Endothelial cell of hepatic sinusoid (primary cell): Measurements from ENCODE around the gene TFEB.
"Not testable (repeated sequence)": the region's sequence is repeated elsewhere in the genome, so short reads cannot be mapped to it uniquely, and the experiment has no call there.

Experiments
- in situ Hi-C: cut with HindIII; loops from 2 replicates; pipeline ENCODE4 v1.10.0; 2017; ENCODE audit warnings: low sequenced_read_pairs

TFEB gene

DNA sequence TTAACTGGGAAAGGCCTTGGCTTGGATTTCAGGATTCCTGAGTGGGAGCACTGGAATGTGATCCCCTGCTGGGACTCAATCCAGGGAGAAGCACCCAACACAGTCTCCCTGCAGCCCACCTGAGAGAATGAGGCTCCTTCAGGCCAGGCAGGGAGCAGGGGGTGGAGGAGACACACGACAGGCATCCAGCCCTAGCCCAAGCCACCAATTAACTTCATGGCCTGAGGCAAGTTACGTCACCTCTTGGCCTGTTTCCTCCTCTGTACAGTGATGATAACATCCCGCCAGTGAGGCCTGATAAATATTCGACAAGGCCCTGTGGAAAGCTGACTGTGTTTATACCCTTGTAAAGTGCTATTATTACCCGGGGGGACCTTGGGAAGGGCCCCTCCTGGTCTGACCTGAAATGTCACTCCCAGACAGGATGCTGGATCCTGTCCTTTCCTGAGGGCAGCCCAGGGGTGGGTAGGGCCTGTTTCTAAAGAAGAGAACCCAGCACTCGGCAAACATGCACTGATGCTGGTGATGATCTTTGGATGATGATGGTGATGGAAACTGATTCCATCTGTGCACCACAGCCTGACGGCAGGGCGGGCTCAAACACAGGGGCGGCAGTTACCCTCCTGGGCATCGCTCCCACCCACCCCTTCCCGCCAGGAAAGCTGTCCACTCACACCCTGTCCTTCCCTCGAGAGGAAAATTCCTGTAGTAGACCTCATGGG lies 31.9 kb upstream of the TFEB start:
- in situ Hi-C loops, result no loop called here

DNA sequence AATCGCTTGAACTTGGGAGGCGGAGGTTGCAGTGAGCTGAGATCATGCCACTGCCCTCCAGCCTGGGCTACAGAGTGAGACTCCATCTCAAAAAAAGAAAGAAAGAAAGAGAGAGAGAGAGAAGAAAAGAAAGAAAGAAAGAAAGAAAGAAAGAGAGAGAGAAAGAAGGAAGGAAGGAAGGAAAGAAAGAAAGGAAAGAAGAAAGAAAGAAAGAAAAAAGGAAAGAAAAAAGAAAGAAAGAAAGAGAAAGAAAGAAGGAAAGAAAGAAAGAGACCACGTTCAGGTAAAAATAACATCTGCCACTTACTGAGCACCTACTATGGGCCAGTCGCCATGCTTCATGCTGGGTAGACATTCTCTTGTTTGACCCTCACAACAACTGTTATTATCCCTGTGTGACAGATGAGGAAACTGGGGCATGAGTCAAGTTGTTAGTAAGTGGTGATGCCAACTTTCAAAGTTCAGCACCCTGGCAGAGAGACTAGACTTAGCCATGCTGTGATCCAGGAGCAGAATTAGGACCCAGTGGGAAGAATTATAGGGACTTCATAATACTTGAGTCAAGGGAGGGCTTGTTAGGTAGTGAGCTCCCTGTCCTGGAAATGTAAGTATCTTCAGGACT lies 30.7 kb upstream of the TFEB start:
- in situ Hi-C loops, result not testable (repeated sequence)

DNA sequence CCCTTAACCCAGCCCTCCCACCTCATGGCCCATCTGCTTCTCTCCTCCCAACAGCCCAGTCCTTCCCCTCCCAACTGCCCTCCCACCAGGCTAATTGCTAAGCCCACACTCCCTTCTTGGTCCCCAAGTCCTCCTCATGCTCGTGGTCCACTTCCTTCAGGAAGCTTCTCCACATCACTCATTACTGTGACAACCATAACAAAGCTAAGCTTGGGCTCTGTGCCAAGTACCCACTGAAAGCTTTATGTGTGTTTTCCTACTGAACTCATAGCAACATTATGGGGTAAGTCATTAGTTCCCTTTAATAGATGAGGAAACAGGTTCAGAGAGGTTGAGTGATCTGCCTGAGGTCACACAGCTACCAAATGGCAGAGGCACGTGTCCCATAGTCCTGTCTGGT lies 28.1 kb upstream of the TFEB start:
- in situ Hi-C loops, result no loop called here

DNA sequence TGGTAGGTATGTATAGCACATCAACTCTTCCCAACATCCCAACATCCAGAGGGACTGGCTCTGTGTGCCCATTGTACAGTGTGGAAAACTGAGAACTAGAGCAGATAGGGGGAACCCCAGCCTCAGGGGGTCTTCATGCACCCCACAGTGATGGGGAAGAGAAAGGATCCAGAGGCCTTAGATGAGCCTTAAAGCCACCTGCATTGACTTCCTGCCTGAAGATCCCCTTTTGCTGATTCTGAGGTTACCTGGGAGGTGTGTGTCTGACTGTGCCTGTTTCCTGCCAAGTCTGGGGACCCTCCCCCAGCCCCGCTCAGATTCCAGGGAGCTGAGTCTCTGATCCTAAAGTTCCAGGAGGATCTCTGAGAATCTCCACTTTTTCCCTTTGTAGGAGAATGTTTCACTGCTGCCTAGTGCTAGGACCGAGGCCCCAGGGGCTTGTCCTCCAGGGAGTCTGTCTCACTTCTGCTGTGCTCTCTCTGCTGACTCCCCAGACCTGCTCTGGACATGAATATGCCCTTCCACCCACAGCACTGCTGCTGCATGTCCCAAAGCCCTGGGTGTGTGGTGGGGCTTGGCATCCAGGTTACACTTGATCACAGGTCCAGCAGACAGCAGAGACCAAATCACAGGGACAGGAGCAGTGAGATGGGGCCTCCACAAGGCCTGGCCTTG lies 24.6 kb upstream of the TFEB start:
- in situ Hi-C loops, result loop anchor here (10.0 kb wide), 1 partner anchor 65 kb away; no protein-coding TSS in a partner anchor

DNA sequence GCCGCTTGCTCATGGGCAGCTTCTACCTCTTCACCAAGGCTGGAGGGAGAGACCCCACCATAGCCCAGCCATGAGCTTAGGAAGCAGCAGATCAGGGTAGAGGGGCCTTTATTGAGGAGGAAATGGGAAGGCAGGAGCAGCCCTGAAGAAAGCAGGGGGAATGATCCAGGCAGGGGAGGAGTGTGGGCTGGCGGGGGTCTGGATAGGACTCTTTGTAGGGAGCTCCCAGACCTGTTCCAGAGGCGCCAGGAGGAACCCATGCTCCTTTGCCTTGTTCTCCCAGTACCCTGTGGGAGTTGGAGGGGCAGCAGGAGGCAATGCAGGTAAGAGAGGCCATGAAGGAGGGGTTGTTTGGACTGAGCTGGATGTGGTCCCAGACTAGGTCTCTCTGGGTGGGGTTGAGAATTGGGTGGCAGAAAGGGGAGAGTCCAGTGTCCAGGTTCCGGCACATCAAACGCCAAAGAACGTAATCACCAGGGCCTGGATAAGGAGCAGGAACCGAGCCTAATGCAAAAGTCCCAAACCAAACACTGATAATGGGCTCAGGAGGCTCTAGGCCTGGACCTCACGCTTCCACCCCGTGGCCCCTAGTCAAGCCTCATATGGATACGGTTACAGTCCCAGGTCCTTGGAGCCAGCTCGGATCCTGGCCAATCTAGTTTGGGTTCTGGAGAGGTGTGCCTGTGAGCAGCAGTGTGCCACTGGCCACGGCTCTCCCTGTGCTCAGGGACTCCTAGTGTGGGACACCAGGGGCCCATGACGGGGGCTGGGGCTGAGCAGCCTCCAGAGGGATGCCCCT lies 23.9 kb upstream of the TFEB start:
- in situ Hi-C loops, result loop anchor here (10.0 kb wide), 1 partner anchor 65 kb away; no protein-coding TSS in a partner anchor

DNA sequence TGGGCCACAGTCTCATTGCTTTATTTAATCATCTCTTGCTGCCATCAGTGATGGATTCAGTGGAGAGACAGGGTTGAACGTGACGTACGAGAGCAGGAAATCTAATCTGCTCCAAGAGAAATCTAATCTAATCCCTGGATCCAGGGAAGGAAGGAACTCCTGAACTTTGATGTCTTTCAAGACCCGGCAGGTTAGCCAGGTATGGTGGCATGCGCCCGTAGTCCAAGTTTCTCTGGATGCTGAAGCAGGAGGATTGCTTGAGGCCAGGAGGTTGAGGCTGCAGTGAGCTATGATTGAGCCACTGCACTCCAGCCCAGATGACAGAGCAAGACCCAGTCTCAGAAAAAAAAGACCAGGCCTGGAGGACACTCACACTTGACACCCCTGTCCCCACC lies 23.2 kb upstream of the TFEB start:
- in situ Hi-C loops, result loop anchor here (10.0 kb wide), 1 partner anchor 64 kb away; no protein-coding TSS in a partner anchor

DNA sequence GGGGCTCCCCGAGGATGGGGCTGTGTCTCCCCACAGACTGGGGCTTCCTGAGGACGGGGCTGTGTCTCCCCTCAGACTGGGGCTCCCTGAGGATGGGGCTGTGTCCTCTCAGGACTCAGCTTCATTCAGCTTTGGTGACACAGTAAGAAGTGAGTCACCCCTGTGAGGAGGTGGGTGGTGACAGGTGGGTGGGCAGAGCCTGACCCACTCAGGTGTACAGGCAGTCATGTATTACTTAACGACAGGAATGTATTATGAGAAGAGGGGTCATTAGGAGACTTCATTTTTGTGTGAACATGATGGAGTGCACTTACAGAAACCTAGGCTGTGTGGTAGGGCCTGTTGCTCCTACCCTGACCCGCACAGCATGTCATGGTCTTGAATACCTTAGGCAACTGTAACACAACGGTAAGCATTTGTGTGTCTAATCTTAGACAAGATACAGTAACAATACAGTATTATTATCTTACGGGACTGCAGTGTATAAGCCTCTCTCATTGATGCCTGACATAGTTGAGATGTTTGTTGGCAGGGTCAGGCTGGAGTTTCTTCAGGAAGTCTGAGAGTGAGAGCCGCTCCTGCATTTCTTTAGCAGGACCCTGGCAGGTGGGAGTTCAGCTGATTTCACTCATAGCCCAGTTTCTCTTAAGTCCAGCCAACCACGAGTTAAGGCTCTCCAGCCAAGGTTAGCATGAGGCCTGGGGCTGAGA lies 22.7 kb upstream of the TFEB start:
- in situ Hi-C loops, result loop anchor here (10.0 kb wide), 1 partner anchor 63 kb away; no protein-coding TSS in a partner anchor

DNA sequence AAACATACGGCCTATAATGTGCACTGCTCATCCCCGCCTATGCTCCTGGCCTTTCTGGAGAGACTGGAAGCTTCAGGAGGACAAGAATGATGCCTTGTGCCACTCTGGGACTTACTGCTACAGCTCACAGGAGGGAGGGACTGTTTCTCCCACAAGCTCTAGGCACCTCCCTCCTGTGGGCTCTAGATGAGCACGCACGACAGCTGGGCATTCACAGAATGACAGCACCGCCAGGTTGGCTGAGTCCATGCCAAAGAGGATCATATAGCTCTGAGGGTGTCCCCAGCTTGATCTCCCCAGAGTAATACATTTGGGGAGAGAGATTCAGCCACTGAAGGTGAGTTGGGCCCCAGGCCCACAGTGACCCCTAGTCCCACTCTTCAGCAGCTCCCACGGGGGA lies 21.9 kb upstream of the TFEB start:
- in situ Hi-C loops, result loop anchor here (10.0 kb wide), 1 partner anchor 62 kb away; no protein-coding TSS in a partner anchor

DNA sequence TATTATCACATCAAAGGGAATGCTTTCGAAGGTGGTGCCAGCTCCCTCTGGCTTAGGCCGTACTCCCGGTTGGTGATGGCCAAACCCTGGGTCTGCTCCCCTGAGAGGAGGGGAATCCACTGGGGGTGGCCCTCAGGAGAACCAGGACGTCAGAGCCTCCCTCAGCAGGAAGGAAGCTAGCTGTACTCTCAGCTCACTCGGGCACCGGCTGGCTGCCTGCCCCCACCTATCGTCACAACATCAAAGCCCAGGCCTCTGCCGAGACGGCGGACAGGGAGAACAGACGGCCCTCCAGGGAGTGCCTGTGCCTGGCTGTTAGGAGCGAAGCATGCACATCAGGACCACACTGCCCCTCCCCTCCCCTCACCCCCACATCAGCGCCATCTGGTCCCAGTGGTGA lies 20.9 kb upstream of the TFEB start:
- in situ Hi-C loops, result loop anchor here (10.0 kb wide), 1 partner anchor 62 kb away; no protein-coding TSS in a partner anchor

DNA sequence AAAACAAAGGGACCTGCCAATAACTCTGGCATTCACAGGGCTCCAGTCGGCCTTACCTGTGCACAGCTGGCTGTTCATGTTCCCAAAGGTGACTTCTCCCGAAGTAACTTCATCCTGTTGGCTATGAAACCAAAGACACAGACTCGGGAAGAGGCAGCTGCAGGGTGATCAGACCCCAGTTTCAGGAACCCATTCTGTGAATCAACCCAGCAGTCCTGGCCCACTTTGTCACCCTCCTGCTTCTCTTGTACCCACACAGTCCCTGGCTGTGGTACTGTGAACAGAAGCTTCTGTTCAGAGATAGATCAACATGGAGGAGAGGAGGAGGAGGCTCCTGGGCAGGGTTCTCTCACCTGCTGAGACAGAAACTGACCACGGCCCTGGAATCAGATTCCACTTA lies 20.5 kb upstream of the TFEB start:
- in situ Hi-C loops, result loop anchor here (10.0 kb wide), 1 partner anchor 61 kb away; no protein-coding TSS in a partner anchor

DNA sequence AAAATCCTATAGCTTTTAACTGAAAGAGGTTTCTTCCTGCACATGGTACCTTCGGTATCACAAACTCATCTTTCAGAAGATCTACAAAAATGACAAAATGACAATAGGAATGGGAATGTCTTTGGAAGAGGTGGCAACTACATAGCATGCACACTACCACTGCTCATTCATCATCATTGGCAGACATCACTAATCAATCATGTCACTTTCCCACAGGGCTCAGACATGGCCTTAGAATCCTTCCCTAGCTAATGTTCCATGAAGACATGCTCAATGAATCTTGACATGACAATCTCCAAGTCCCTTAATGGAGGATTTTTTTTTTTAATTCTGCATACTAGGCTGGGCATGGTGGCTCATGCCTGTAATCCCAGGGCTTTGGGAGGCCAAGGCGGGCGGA lies 15.0 kb upstream of the TFEB start:
- in situ Hi-C loops, result loop anchor here (10.0 kb wide), 1 partner anchor 56 kb away; no protein-coding TSS in a partner anchor

DNA sequence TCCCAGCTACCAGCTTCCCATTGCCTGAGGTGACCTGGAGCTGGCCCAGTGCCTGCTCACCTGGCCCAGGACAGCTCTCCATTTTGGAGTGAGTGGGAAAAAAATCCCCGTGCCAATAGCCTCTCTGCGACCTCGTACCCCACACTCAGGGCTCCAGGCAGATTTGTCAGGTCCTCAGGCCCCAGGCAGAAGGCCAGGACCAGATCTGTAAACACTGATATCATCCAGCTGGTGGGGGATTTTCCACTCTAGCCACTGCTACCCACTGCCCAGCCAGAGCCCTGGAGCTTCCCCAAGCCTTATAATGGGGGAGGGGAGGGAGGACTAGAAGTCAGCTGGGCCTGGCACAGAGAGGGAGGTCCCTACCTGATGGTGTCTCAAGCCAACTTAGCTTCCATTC lies 13.1 kb upstream of the TFEB start:
- in situ Hi-C loops, result no loop called here

DNA sequence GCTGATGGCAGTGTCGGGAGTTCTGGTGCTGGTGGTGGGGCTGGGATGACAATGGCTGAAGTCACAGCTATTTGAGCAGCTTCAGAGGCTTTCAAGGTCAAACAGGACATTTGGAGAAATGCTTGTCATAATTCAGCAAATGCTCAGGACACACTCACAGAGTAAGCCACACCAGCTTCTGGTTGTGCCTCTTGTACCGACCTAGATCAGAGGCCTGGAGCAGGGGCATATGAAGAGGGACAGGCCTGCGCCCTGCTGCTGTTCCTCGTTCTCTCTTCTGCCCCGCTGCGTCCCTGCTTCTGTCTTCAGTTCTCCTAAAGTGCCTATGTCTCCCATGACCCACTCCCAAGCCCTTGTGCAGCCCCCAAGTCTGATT lies 12.7 kb upstream of the TFEB start:
- in situ Hi-C loops, result no loop called here

DNA sequence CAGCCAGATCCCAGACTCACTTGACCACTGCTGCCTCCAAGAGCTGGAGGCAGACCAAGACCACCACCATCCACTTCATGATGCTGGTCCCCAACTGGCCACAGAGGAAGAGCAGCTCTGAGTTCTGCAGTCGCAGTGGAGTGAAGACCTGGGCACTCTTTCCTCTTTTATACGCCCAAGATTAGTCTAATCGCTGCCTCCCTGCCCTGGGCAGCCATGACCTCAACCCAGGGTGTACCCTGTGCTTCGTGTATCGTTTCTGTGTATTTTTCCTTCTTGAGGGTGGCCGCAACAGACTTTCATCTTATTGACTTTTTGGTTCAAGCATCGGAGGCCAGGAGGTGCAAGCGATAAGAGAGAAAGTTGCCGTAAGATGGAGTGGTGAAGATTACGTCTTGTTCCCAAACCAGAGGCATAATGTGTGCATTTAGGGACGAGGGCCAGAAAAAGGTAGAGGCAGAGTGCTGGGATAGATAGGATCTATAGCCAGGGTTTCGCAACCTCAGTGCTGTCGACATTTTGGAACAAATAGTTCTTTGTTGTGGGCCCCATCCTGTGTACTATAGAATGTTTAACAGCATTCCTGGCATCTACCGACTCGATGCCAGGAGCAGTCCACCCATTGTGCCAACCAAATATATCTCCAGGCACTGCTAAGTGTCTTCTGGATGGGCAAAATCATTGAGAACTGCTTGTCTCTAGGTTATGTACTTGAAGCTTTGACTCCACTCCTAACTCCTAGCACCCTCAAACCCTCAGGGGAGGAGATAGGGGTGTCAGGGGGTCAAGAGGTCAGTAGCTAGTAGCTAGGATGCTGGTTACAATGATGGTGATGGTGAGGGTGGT lies 12.1 kb upstream of the TFEB start, which contains the start of gene PGC:
Gene PGC, minus strand, starts transcription at position 142 of the 846 bp plus-strand sequence. Its CDS starts 63 bp downstream, at position 79.
- in situ Hi-C loops, result no loop called here

DNA sequence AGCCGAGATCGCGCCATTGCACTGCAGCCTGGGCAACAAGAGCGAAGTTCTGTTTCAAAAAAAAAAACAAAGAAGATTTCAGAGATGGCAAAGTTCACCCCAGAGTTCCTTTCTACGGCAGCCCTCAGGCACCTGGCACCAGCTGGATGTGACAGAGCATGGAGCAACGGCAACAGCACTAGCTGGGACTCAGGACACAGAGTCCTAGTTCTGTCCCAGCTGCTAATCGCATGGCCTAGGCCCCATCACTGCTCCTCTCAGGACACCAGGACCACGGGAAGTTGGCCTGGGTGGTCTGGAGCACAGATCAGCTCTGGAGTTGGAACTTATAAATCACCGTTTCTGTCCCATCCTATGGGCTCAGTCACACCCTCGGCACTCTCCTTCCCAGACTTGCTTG lies 10.7 kb upstream of the TFEB start:
- in situ Hi-C loops, result no loop called here

DNA sequence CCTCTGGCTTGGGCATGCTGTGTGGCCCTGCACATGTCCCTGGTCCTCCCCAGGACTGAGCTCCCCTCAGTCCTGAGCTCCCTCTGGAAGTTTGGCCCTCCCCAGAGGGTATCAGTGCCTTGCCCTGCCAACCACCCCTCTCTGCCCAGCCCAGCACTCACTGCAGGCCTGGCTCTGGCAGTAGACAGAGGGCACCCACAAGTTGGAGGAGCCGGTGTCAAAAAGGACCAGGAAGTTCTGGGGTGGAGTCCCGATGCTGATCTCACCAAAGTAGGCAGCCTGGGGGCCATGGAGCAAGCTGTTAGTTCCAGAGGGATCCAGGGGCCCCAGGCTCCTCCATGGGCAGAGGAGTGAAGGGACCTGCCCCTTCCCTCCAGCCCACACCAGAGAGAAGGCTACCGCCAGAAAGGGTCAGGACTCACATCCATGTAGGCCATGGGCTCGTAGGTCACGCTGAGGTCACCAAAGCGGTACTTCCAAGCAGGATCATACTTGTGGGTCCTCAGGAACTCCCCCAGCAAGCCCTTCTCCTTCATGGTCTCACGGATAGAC lies 8.9 kb upstream of the TFEB start:
- in situ Hi-C loops, result no loop called here

DNA sequence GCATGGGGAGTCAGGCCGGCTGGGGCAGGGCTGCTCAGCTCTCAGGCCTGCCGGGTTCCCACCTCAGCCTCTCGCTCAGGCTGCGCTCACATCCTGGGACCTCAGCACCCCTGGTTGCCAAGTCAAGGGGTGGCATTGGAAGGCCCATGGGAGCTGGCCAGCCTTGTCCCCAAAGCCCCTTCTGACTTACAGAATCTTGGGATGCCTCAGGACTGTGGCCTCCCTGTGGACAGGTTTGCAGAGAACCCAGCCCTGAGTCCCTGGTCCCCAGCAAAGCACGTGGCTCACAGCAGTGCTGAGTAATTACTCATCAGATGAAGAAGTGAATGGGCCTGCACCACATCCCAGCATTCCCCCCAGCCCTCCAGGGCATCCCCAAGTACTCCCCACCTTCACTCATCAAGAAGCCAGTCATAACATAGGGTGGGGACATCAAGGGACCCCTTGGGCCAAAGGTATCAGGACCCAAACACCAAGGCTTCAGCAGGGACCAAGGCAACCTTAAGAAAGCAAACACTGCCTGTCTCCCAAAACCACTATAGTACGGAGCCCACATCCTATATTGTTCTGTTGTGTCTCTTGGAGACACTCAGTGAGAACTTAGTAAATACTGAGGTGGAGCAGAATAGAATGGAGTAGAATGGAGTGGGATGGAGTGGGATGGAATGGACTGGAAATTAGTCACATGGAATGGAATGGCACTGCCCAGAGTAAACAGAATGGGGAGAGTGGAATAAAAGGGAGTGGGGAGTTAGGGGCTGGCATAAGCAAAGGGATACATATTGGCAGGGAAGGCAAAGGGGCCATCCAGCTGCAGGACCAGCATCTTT lies 8.2 kb upstream of the TFEB start:
- in situ Hi-C loops, result no loop called here
